SW 1271 (cell line): ENCODE measurements around the gene APOA4.

Source experiments
- DNase-seq, 2 experiments: peaks; one replicate each; lab custom pipeline; 2025; lab: John Stamatoyannopoulos, UW

The APOA4 gene

GRCh38 chr11:116823031-116823843, at the start of gene APOA4:
APOA4 (minus strand) TSS chr11:116823304; CDS start chr11:116823191, 113 bp downstream.
- no peak for DNase-seq

GRCh38 chr11:116871248-116871647, 48.1 kb upstream of the APOA4 start:
- peak in 1 of 2 experiments; percentile 7 for DNase-seq

- no peak for DNase-seq
Measured at GRCh38 chr11:116870054-116870453, 47.0 kb upstream of the APOA4 start.

GRCh38 chr11:116869610-116870009, 46.5 kb upstream of the APOA4 start:
- DNase-seq, result no peak

- no peak for DNase-seq
Measured at GRCh38 chr11:116868066-116868465, 45.0 kb upstream of the APOA4 start.

- no peak for DNase-seq
Measured at GRCh38 chr11:116867619-116868018, 44.5 kb upstream of the APOA4 start.

GRCh38 chr11:116866804-116867455, 43.8 kb upstream of the APOA4 start:
- DNase-seq, result no peak

GRCh38 chr11:116865696-116866095, 42.6 kb upstream of the APOA4 start:
- DNase-seq, result no peak

GRCh38 chr11:116864531-116864930, 41.4 kb upstream of the APOA4 start:
- no peak for DNase-seq

- no peak for DNase-seq
Measured at GRCh38 chr11:116862951-116863350, 39.8 kb upstream of the APOA4 start.

- no peak for DNase-seq
Measured at GRCh38 chr11:116862185-116862584, 39.1 kb upstream of the APOA4 start.

- no peak for DNase-seq
Measured at GRCh38 chr11:116861539-116861938, 38.4 kb upstream of the APOA4 start.

GRCh38 chr11:116860303-116860702, 37.2 kb upstream of the APOA4 start:
- no peak for DNase-seq

GRCh38 chr11:116859175-116859574, 36.1 kb upstream of the APOA4 start:
- no peak for DNase-seq

GRCh38 chr11:116857936-116858335, 34.8 kb upstream of the APOA4 start:
- DNase-seq, result no peak

- no peak for DNase-seq
Measured at GRCh38 chr11:116857316-116857715, 34.2 kb upstream of the APOA4 start.

- no peak for DNase-seq
Measured at GRCh38 chr11:116856423-116856822, 33.3 kb upstream of the APOA4 start.

GRCh38 chr11:116855413-116855812, 32.3 kb upstream of the APOA4 start:
- no peak for DNase-seq

GRCh38 chr11:116853461-116854073, 30.5 kb upstream of the APOA4 start:
- DNase-seq, result peak; percentile 13 to 56

GRCh38 chr11:116852261-116853031, 29.3 kb upstream of the APOA4 start:
- no peak for DNase-seq

- no peak for DNase-seq
Measured at GRCh38 chr11:116851626-116852025, 28.5 kb upstream of the APOA4 start.

GRCh38 chr11:116849486-116849885, 26.4 kb upstream of the APOA4 start:
- no peak for DNase-seq
